IPS DF 19.7 (cell line): Measurements from ENCODE around the gene FBXW2.
A peak's percentile ranks its signal among the peaks of the same experiment; 100 is the strongest.
"Not testable (repeated sequence)": the region's sequence is repeated elsewhere in the genome, so short reads cannot be mapped to it uniquely, and the experiment has no call there.

Experiments
- DNase-seq: peaks from one replicate; pipeline ENCODE4 v3.0.0-alpha.2; 2013; ENCODE audit warnings: low read depth, low spot score

The FBXW2 gene

GRCh38 chr9:120792898-120793765 is at the start of gene FBXW2:
TSS of gene FBXW2 (minus strand) at chr9:120793416. CDS start at chr9:120788258, 5,158 bp downstream.
- DNase-seq: peak; percentile 74

- no peak for DNase-seq
These were observed 48.9 kb upstream of the FBXW2 start for GRCh38 chr9:120841930-120842684.

- no peak for DNase-seq
These were observed 45.9 kb upstream of the FBXW2 start for GRCh38 chr9:120839146-120839545.

GRCh38 chr9:120837921-120838320 is 44.7 kb upstream of the FBXW2 start:
- DNase-seq: no peak

- DNase-seq: no peak
These were observed 40.1 kb upstream of the FBXW2 start for GRCh38 chr9:120833325-120833724.

GRCh38 chr9:120832807-120833206 is 39.6 kb upstream of the FBXW2 start:
- DNase-seq: no peak

- no peak for DNase-seq
These were observed 37.6 kb upstream of the FBXW2 start for GRCh38 chr9:120830865-120831264.

GRCh38 chr9:120830151-120830550 is 36.9 kb upstream of the FBXW2 start:
- no peak for DNase-seq

GRCh38 chr9:120829650-120830049 is 36.4 kb upstream of the FBXW2 start:
- DNase-seq: no peak

- DNase-seq: no peak
These were observed 26.9 kb upstream of the FBXW2 start for GRCh38 chr9:120820095-120820494.

GRCh38 chr9:120818595-120818994 is 25.4 kb upstream of the FBXW2 start:
- no peak for DNase-seq

- DNase-seq: no peak
These were observed 21.9 kb upstream of the FBXW2 start for GRCh38 chr9:120815075-120815474.

GRCh38 chr9:120808931-120809330 is 15.7 kb upstream of the FBXW2 start:
- DNase-seq: no peak

GRCh38 chr9:120807607-120808379 is 14.6 kb upstream of the FBXW2 start:
- DNase-seq: no peak

- not testable (repeated sequence) for DNase-seq
These were observed 11.7 kb upstream of the FBXW2 start for GRCh38 chr9:120804784-120805363.

- no peak for DNase-seq
These were observed 8.2 kb upstream of the FBXW2 start for GRCh38 chr9:120801441-120801840.

GRCh38 chr9:120791161-120791560 is 2.1 kb downstream of the FBXW2 start:
- DNase-seq: no peak

- DNase-seq: no peak
These were observed 5.3 kb downstream of the FBXW2 start for GRCh38 chr9:120787933-120788332.

- no peak for DNase-seq
These were observed 9.6 kb downstream of the FBXW2 start for GRCh38 chr9:120783602-120784047.

- DNase-seq: no peak
These were observed 12.0 kb downstream of the FBXW2 start for GRCh38 chr9:120781236-120781635.

GRCh38 chr9:120780367-120780766 is 12.8 kb downstream of the FBXW2 start:
- DNase-seq: no peak

- no peak for DNase-seq
These were observed 14.0 kb downstream of the FBXW2 start for GRCh38 chr9:120779227-120779626.
